ENCODE data around the gene LLGL2.

Gene LLGL2

GRCh38 chr17:75619506-75620431, 94.3 kb downstream of the LLGL2 start:
- DNase-seq = peak in 1 of 2 donors; percentile 14

- DNase-seq = no peak
Measured at GRCh38 chr17:75621489-75621888, 96.0 kb downstream of the LLGL2 start.

- DNase-seq = no peak
Measured at GRCh38 chr17:75622076-75622475, 96.6 kb downstream of the LLGL2 start.

- DNase-seq = no peak
Measured at GRCh38 chr17:75622771-75623273, 97.3 kb downstream of the LLGL2 start.

GRCh38 chr17:75623386-75623785, 97.9 kb downstream of the LLGL2 start:
- DNase-seq = no peak

GRCh38 chr17:75624021-75624420, 98.5 kb downstream of the LLGL2 start:
- DNase-seq = no peak

Data from hippocampal formation (tissue), 2 donors.